HEK293T (cell line): ENCODE data around the gene STPG1.

Experiments used
- CTCF ChIA-PET: fragments of 350-600 bp; formaldehyde crosslinking; extraction: SDS; loops from one replicate; lab custom pipeline; 2021; ENCODE audit warnings: antibody characterized with exemption, inconsistent platforms; lab: Yijun Ruan, JAX
- POLR2A ChIA-PET: fragments of 350-600 bp; formaldehyde crosslinking; extraction: SDS; loops from one replicate; lab custom pipeline; 2020; ENCODE audit warnings: antibody characterized with exemption, inconsistent platforms; lab: Yijun Ruan, JAX
- DNase-seq: peaks from one replicate; pipeline ENCODE4 v3.0.0; 2012; ENCODE audit warnings: mixed read lengths; ENCODE audit errors: extremely low spot score
- ARNT ChIP-seq: fragments of 450-650 bp; IDR thresholded peaks from 2 replicates; pipeline ENCODE4 v1.6.1; 2017; ENCODE audit warnings: mild to moderate bottlenecking
- BHLHE40 ChIP-seq: fragments of 450-650 bp; IDR thresholded peaks from 2 replicates; pipeline ENCODE4 v1.6.1; 2016; ENCODE audit warnings: mild to moderate bottlenecking, moderate library complexity, borderline replicate concordance
- CTBP1 ChIP-seq: fragments of 450-650 bp; IDR thresholded peaks from 2 replicates; pipeline ENCODE4 v1.6.1; 2016; ENCODE audit warnings: borderline replicate concordance
- ELF4 ChIP-seq: fragments of 450-650 bp; IDR thresholded peaks from 2 replicates; pipeline ENCODE4 v1.6.1; 2017; ENCODE audit warnings: antibody characterized with exemption
- FOXA1 ChIP-seq: fragments of 450-650 bp; IDR thresholded peaks from 2 replicates; pipeline ENCODE4 v1.6.1; 2016; ENCODE audit warnings: mild to moderate bottlenecking
- FOXK2 ChIP-seq: fragments of 450-650 bp; IDR thresholded peaks from 2 replicates; pipeline ENCODE4 v1.6.1; 2016; ENCODE audit warnings: mild to moderate bottlenecking
- FOXM1 ChIP-seq: fragments of 450-650 bp; IDR thresholded peaks from 2 replicates; pipeline ENCODE4 v1.6.1; 2017; ENCODE audit warnings: mild to moderate bottlenecking, borderline replicate concordance
- HDGF ChIP-seq: fragments of 450-650 bp; IDR thresholded peaks from 2 replicates; pipeline ENCODE4 v1.6.1; 2017; ENCODE audit warnings: antibody characterized with exemption, borderline replicate concordance
- L3MBTL2 ChIP-seq: fragments of 450-650 bp; conservative IDR thresholded peaks from 2 replicates; pipeline ENCODE4 v1.6.1; 2016; ENCODE audit warnings: mild to moderate bottlenecking
- LEF1 ChIP-seq: fragments of 450-650 bp; IDR thresholded peaks from 2 replicates; pipeline ENCODE4 v1.6.1; 2017; ENCODE audit warnings: mild to moderate bottlenecking, borderline replicate concordance
- NFRKB ChIP-seq: fragments of 450-650 bp; IDR thresholded peaks from 2 replicates; pipeline ENCODE4 v1.6.1; 2016; ENCODE audit warnings: mild to moderate bottlenecking, moderate library complexity
- PKNOX1 ChIP-seq: fragments of 450-650 bp; IDR thresholded peaks from 2 replicates; pipeline ENCODE4 v1.6.1; 2016
- SP1 ChIP-seq: fragments of 450-650 bp; IDR thresholded peaks from 2 replicates; pipeline ENCODE4 v1.6.1; 2017
- SUZ12 ChIP-seq: fragments of 450-650 bp; IDR thresholded peaks from 2 replicates; pipeline ENCODE4 v1.6.1; 2016; ENCODE audit warnings: mild to moderate bottlenecking
- TARDBP ChIP-seq: fragments of 450-650 bp; IDR thresholded peaks from 2 replicates; pipeline ENCODE4 v1.6.1; 2016
- ZNF384 ChIP-seq: fragments of 450-650 bp; IDR thresholded peaks from 2 replicates; pipeline ENCODE4 v1.6.1; 2016

The STPG1 gene

DNA sequence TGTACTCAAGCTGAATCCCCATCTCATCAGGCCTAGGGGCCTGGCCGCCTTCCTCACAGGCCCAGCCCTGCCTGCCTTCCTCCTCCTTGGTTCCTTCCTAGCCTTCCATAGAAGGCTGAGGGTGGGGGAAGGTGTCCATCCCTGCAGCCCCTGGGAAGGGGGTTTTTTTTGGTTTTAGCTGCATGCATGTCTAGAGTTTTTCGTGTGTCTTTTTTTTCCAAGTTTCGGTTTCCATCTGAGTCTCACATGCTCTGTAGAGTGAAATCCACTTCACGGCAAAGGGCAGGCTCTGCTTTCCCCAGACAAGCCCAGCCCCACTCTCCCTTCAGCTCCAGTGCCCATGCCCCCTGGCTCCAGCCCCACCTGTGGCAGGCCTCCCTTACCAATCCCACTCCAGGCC is 62.3 kb downstream of the STPG1 start:
- CTCF ChIA-PET: no interaction called here
- TF ChIP-seq BHLHE40 (no peak), PKNOX1 (no peak), ELF4 (no peak), FOXM1 (no peak), TARDBP (no peak), CTBP1 (no peak), FOXA1 (no peak), ZNF384 (no peak), LEF1 (no peak)
- POLR2A ChIA-PET: no interaction called here

DNA sequence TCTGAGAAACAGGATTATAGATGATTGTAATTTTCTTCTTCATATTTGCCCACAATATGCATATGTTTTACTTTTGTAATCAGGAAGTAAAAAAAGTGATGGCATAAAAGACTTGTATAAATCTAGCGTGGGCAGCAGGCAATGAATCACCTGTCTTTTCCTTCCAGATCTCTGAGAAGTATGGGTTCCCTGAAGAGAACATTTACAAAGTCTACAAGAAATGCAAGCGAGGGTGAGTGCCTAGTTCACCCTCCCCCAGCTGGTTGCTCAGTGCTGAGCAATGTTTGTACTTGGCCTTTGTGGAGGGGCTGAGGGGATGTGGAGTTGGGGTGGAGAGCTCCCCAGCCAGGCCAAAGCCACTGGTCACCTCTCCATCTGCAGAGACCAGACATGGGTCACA is 63.7 kb downstream of the STPG1 start:
- POLR2A ChIA-PET: interaction anchor here (1.0 kb wide), 1 partner anchor 39 kb away, joined by 3 read pairs; no protein-coding TSS in a partner anchor
- TF ChIP-seq TARDBP (no peak), ZNF384 (no peak), LEF1 (no peak), HDGF (no peak), FOXK2 (no peak), BHLHE40 (no peak), FOXM1 (no peak), FOXA1 (no peak), NFRKB (no peak), ELF4 (no peak), PKNOX1 (no peak), ARNT (no peak), CTBP1 (no peak), SUZ12 (no peak), SP1 (no peak)
- CTCF ChIA-PET: interaction anchor here (0.5 kb wide), 1 partner anchor 151 kb away, joined by 3 read pairs; no protein-coding TSS in a partner anchor
- no peak for DNase-seq

More for the DNA sequence above, 62.3 kb downstream of the STPG1 start:
- no peak for DNase-seq

GRCh38 chr1:24348196-24348595 is 65.4 kb downstream of the STPG1 start:
- CTCF ChIA-PET: no interaction called here
- TF ChIP-seq FOXA1 (no peak), ARNT (no peak), LEF1 (no peak), SUZ12 (no peak), ZNF384 (no peak)
- DNase-seq: no peak
- POLR2A ChIA-PET: interaction anchor here (0.9 kb wide), 1 partner anchor 27 kb away, joined by 4 read pairs; no protein-coding TSS in a partner anchor

DNA sequence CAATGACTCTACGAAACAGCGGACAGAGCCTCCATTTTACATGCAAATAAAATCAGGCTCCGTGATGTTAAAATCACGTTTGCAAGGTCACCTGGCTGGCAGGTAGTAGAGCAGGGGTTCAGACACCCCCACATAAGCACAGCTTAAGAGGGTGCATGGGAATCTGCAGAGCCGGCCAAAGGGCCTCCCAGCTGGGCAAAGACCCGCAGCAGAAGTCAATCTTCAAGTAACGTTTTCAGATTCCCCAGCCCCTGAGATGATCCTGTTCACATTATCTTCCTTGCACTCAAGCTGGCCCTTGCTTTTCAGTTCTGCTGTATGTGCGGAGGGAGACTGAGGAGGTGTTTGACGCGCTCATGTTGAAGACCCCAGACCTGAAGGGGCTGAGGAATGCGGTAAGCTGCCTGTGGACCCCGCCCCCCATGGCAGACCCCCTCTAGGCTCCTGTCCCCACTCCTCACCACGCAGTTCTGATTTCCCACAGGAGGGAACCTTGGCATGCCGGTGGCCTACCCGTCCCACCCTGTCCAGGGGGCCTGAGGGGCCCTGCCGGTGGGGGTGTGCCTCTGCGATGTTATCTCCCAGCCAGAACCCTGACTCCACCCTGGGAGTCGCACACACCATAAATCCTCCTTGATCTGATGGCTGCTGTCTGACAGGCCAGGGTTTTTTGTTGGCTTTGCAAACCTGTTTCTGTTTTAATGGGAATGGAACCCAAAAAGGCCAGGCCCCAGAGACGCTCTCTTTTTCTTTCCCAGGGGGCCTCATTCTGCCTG is 66.2 kb downstream of the STPG1 start:
- ChIA-PET POLR2A (no interaction called here), CTCF (interaction anchor here (0.6 kb wide), 1 partner anchor 59 kb away, joined by 3 read pairs; no protein-coding TSS in a partner anchor)
- DNase-seq: no peak
- TF ChIP-seq HDGF (no peak), SP1 (no peak), LEF1 (no peak), ARNT (no peak), BHLHE40 (no peak), ZNF384 (no peak), ELF4 (no peak), CTBP1 (no peak), NFRKB (no peak), FOXK2 (no peak), PKNOX1 (no peak), FOXM1 (no peak), L3MBTL2 (no peak), TARDBP (no peak), SUZ12 (no peak), FOXA1 (no peak)

- TF ChIP-seq NFRKB (no peak), LEF1 (no peak), PKNOX1 (0 out of 2 replicates have a peak, but pooled peaks have one; percentile 26)
- ChIA-PET POLR2A (interaction anchor here (1.8 kb wide), 1 partner anchor 24 kb away, joined by 6 read pairs; no protein-coding TSS in a partner anchor), CTCF (interaction anchor here (0.8 kb wide), 1 partner anchor 146 kb away, joined by 3 read pairs; no protein-coding TSS in a partner anchor)
- peak; percentile 21 for DNase-seq
Observed at GRCh38 chr1:24345334-24345733, 68.2 kb downstream of the STPG1 start.
